A549 (cell line): ENCODE measurements around the gene NUP62. TPM values are rescaled to one million over a fixed set of nuclear protein-coding genes. Genes with fewer than 3 reads are reported as not detected.

Experiments
- ATAC-seq, 2 experiments: fragments of 200-7000 bp in 1 of 2; fragments of >200 bp in 1 of 2; cut with Nextera tagmentation in 1 of 2; cut with Tn5 transposase in 1 of 2; 3 replicates each; pipeline versions ENCODE4 v1.8.0 to v1.9.1; 2018 to 2020; ENCODE audit warnings: mild to moderate bottlenecking in 1 of 2, moderate library complexity in 1 of 2
- CTCF ChIA-PET: fragments of 300-600 bp; sonication (Branson Sonifier 250); formaldehyde crosslinking; extraction: SDS; loops from one replicate; lab custom pipeline; 2021; ENCODE audit warnings: antibody characterized with exemption, inconsistent platforms; lab: Yijun Ruan, JAX
- POLR2A ChIA-PET: fragments of 350-600 bp; formaldehyde crosslinking; extraction: SDS; loops from one replicate; lab custom pipeline; 2021; ENCODE audit warnings: antibody characterized with exemption, inconsistent platforms; lab: Yijun Ruan, JAX
- DNase-seq, 2 experiments: peaks; one replicate each; pipeline versions ENCODE4 v3.0.0 to v3.0.0-alpha.2; 2011 to 2016; ENCODE audit warnings: low read depth in 1 of 2, low spot score in 1 of 2
- FAIRE-seq: peaks from 2 replicates; lab custom pipeline; 2011; peaks lifted over from hg19 to GRCh38; lab: Jason Lieb, UNC
- H3K27ac ChIP-seq, 2 experiments: fragments of >200 bp; sonication (Bioruptor Twin); formaldehyde crosslinking; 3 replicates each; pipeline ENCODE4 v1.5.1; 2016 to 2017
- H3K4me1 ChIP-seq: fragments of >200 bp; sonication (Bioruptor Twin); formaldehyde crosslinking; 3 replicates; pipeline ENCODE4 v1.6.1; 2016
- H3K4me2 ChIP-seq: fragments of >200 bp; sonication (Bioruptor Twin); formaldehyde crosslinking; 3 replicates; pipeline ENCODE4 v1.6.1; 2016
- H3K4me3 ChIP-seq: fragments of >200 bp; sonication (Bioruptor Twin); formaldehyde crosslinking; 3 replicates; pipeline ENCODE4 v1.5.1; 2016
- H3K9me3 ChIP-seq: fragments of >200 bp; sonication (Bioruptor Twin); formaldehyde crosslinking; 3 replicates; pipeline ENCODE4 v1.6.1; 2016
- CBX2 ChIP-seq: fragments of 200-600 bp; sonication (generic); IDR thresholded peaks from 2 replicates; pipeline ENCODE4 v1.6.1; 2016; ENCODE audit warnings: low read depth, mild to moderate bottlenecking, borderline replicate concordance
- CBX8 ChIP-seq: fragments of 200-600 bp; sonication (generic); IDR thresholded peaks from 2 replicates; pipeline ENCODE4 v1.6.1; 2016
- CHD2 ChIP-seq: fragments of 150-350 bp; IDR thresholded peaks from 2 replicates; pipeline ENCODE4 v1.6.1; 2014; ENCODE audit warnings: low read length; ENCODE audit not compliant: partially characterized antibody
- CHD4 ChIP-seq: fragments of 200-600 bp; sonication (generic); IDR thresholded peaks from 2 replicates; pipeline ENCODE4 v1.6.1; 2016; ENCODE audit warnings: antibody characterized with exemption, mild to moderate bottlenecking, borderline replicate concordance
- E2F6 ChIP-seq: IDR thresholded peaks from 2 replicates; pipeline ENCODE4 v1.6.1; 2012; ENCODE audit warnings: low read depth, borderline replicate concordance
- EHF ChIP-seq: fragments of 250-450 bp; sonication (Bioruptor Pico); IDR thresholded peaks from 2 replicates; pipeline ENCODE4 v1.5.0; 2020; ENCODE audit warnings: mild to moderate bottlenecking
- ESRRA ChIP-seq: fragments of 150-350 bp; IDR thresholded peaks from 2 replicates; pipeline ENCODE4 v1.6.1; 2014; ENCODE audit warnings: mild to moderate bottlenecking, low read length, borderline replicate concordance
- FOSB ChIP-seq: fragments of 250-450 bp; sonication (Bioruptor Pico); IDR thresholded peaks from 2 replicates; pipeline ENCODE4 v1.5.0; 2020; ENCODE audit warnings: mild to moderate bottlenecking, moderate library complexity
- FOSL2 ChIP-seq, 2 experiments: fragments of 450-650 bp in 1 of 2; fragments of >200 bp in 1 of 2; sonication (Bioruptor Twin) in 1 of 2; formaldehyde crosslinking; IDR thresholded peaks; 2 replicates each; pipeline versions ENCODE4 v1.5.0 to v1.6.1; 2016 to 2020; ENCODE audit warnings: mild to moderate bottlenecking in 1 of 2, moderate library complexity in 1 of 2
- GATA3 ChIP-seq: IDR thresholded peaks from 2 replicates; pipeline ENCODE4 v1.6.1; 2012; ENCODE audit warnings: borderline replicate concordance
- HDAC2 ChIP-seq: fragments of 200-600 bp; sonication (generic); IDR thresholded peaks from 2 replicates; pipeline ENCODE4 v1.6.1; 2016
- HEYL ChIP-seq: fragments of 250-450 bp; sonication (Bioruptor Pico); IDR thresholded peaks from 2 replicates; pipeline ENCODE4 v1.8.0; 2021; ENCODE audit warnings: mild to moderate bottlenecking, moderate library complexity
- HOXA7 ChIP-seq: fragments of 250-450 bp; sonication (Bioruptor Pico); IDR thresholded peaks from 2 replicates; pipeline ENCODE4 v1.5.0; 2020; ENCODE audit warnings: mild to moderate bottlenecking, moderate library complexity
- HOXB13 ChIP-seq: fragments of 250-450 bp; sonication (Bioruptor Pico); IDR thresholded peaks from 2 replicates; pipeline ENCODE4 v1.5.0; 2020; ENCODE audit warnings: low read depth, mild to moderate bottlenecking, moderate library complexity
- MAFK ChIP-seq: fragments of 450-650 bp; IDR thresholded peaks from 2 replicates; pipeline ENCODE4 v1.6.1; 2014; ENCODE audit not compliant: partially characterized antibody
- MYC ChIP-seq: IDR thresholded peaks from 2 replicates; pipeline ENCODE4 v1.6.1; 2012; ENCODE audit warnings: mild to moderate bottlenecking, inconsistent platforms, low read length, improper control_type of control experiment, borderline replicate concordance
- NR3C1 ChIP-seq: fragments of >200 bp; sonication (Bioruptor Twin); formaldehyde crosslinking; IDR thresholded peaks from 3 replicates; pipeline ENCODE4 v1.6.1; 2017
- PHF8 ChIP-seq: fragments of 200-600 bp; sonication (generic); IDR thresholded peaks from 2 replicates; pipeline ENCODE4 v1.6.1; 2016; ENCODE audit warnings: low read depth, mild to moderate bottlenecking, antibody characterized with exemption, moderate library complexity, borderline replicate concordance
- POLR2A ChIP-seq: IDR thresholded peaks from 2 replicates; pipeline ENCODE4 v1.6.1; 2012; ENCODE audit warnings: mild to moderate bottlenecking, low read length
- POLR2AphosphoS2 ChIP-seq: conservative IDR thresholded peaks from 2 replicates; pipeline ENCODE4 v1.6.1; 2012; ENCODE audit warnings: low read length, improper control_type of control experiment, inconsistent platforms
- RARB ChIP-seq: fragments of 250-450 bp; sonication (Bioruptor Pico); IDR thresholded peaks from 2 replicates; pipeline ENCODE4 v1.8.0; 2021; ENCODE audit warnings: mild to moderate bottlenecking, moderate library complexity
- RFX5 ChIP-seq: fragments of 450-650 bp; IDR thresholded peaks from 2 replicates; pipeline ENCODE4 v1.7.1; 2014; ENCODE audit warnings: antibody characterized with exemption, mild to moderate bottlenecking, moderate library complexity
- RNF2 ChIP-seq: fragments of 200-600 bp; sonication (generic); IDR thresholded peaks from 2 replicates; pipeline ENCODE4 v1.6.1; 2016; ENCODE audit warnings: low read depth, mild to moderate bottlenecking, antibody characterized with exemption, moderate library complexity, borderline replicate concordance
- SMC3 ChIP-seq: fragments of >200 bp; sonication (Bioruptor Twin); formaldehyde crosslinking; IDR thresholded peaks from 3 replicates; pipeline ENCODE4 v1.6.1; 2018; ENCODE audit warnings: inconsistent platforms
- SREBF2 ChIP-seq: fragments of 450-650 bp; IDR thresholded peaks from 2 replicates; pipeline ENCODE4 v1.6.1; 2014; ENCODE audit warnings: mild to moderate bottlenecking, moderate library complexity
- TFCP2L1 ChIP-seq: fragments of 250-450 bp; sonication (Bioruptor Pico); IDR thresholded peaks from 2 replicates; pipeline ENCODE4 v1.5.0; 2021; ENCODE audit warnings: mild to moderate bottlenecking
- TP53 ChIP-seq: fragments of 250-450 bp; sonication (Bioruptor Pico); IDR thresholded peaks from 2 replicates; pipeline ENCODE4 v1.5.0; 2021; ENCODE audit warnings: mild to moderate bottlenecking, moderate library complexity
- ZC3H11A ChIP-seq: fragments of 450-650 bp; IDR thresholded peaks from 2 replicates; pipeline ENCODE4 v1.6.1; 2014; ENCODE audit warnings: antibody characterized with exemption, mild to moderate bottlenecking
- ZFP36 ChIP-seq: fragments of 450-650 bp; IDR thresholded peaks from 2 replicates; pipeline ENCODE4 v1.6.1; 2014; ENCODE audit warnings: borderline replicate concordance; ENCODE audit not compliant: partially characterized antibody
- WGBS: methylation state at CpG from one replicate; pipeline ENCODE4 v1.1.6; 2017; ENCODE audit errors: missing lambda C conversion rate; 5-methylcytosine and 5-hydroxymethylcytosine counted together
- polyA plus RNA-seq, 4 experiments: library from polyadenylated mRNA; depleted of rRNA in 3 of 4; stranded (reverse); fragments of >200 nt; fragmentation: RNase III in 1 of 4; extraction: RNeasy Plus Mini Kit Qiagen cat#74134 plus additional on column Dnase treatment in 1 of 4; gene quantifications; 2 replicates in 3 of 4; 3 replicates in 1 of 4; pipeline ENCODE4 v1.2.3, GENCODE V29; 2011 to 2017
- TF ChIP-seq, protein P1 (sequence below): fragments of 450-650 bp; IDR thresholded peaks from 2 replicates; pipeline ENCODE4 v1.6.1; 2014; ENCODE audit warnings: antibody characterized with exemption
- TF ChIP-seq, protein P2 (sequence below): fragments of >200 bp; sonication (Bioruptor Twin); formaldehyde crosslinking; IDR thresholded peaks from 3 replicates; pipeline ENCODE4 v1.6.1; 2016

Gene NUP62
- polyA plus RNA-seq, 2 of the 4 experiments (the other 2 are of a cell fraction), result 21.4 to 83.9 TPM

DNA sequence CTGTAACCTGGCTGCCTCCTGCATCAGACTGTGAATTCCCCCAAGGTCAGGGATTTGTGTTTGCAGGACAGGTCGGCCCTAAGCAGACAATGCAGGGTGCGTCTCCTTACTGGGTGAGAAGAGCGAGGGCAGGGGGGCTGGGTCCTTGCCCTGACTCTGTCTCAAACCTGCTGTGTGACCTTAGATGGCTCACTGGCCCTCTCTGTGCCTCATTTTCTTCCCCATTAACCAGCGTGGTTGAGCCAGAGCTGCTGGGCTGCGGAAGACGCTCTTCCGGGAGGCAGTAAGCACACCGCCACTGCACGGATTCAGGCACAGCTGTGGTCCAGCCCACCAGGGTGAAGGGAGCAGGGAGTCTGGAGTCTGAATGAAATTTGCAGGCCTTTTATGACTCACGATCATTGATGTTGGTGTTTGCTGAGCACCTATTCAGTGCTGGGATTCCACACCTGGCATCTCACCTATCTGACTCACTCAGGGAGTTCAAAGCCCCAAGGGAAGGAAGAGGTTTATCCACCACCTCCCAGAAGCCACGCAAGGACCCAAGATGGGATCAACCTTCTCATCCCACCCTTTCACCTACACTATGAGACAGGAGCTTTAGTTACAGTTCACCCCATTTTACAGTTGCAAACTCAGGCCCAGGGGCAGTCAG, 54.7 kb downstream of the NUP62 start:
- H3K9me3 ChIP-seq, result no peaks in the 10 kb centered on the region
- peak overlapping the region; percentile 95; the same call in 1 of the 3 replicates for H3K4me3 ChIP-seq
- CTCF ChIA-PET, result interaction anchor here (0.8 to 1.8 kb wide), 2 partner anchors 9 to 15 kb away, joined by 3 to 5 read pairs; no protein-coding TSS in a partner anchor
- POLR2A ChIA-PET, result no interaction called here
- peak overlapping the region; percentile 90 for H3K4me2 ChIP-seq
- H3K27ac ChIP-seq, result peak overlapping the region in 1 of 2 experiments; percentile 98; a peak in 2 of 6 replicates
- H3K4me1 ChIP-seq, result peaks cover 31% of the 10 kb centered on the region
- TF ChIP-seq SMC3, result no peak
- TF ChIP-seq EHF, result no peak
- no peak for TF ChIP-seq FOSL2 (IDR thresholded peaks at IDR 0.05)
- TF ChIP-seq FOSL2 (CRISPR knock-in tag; IDR thresholded peaks at IDR 0.05), result no peak
- no peak for TF ChIP-seq RFX5
- TF ChIP-seq ZC3H11A, result no peak
- no peak for TF ChIP-seq ESRRA
- TF ChIP-seq, protein P1, sequence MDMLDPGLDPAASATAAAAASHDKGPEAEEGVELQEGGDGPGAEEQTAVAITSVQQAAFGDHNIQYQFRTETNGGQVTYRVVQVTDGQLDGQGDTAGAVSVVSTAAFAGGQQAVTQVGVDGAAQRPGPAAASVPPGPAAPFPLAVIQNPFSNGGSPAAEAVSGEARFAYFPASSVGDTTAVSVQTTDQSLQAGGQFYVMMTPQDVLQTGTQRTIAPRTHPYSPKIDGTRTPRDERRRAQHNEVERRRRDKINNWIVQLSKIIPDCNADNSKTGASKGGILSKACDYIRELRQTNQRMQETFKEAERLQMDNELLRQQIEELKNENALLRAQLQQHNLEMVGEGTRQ, result no peak
- no peak for TF ChIP-seq CHD4
- TF ChIP-seq POLR2A, result no peak
- TF ChIP-seq GATA3, result no peak
- TF ChIP-seq HDAC2, result no peak
- no peak for TF ChIP-seq HOXB13 (CRISPR knock-in tag)
- no peak for TF ChIP-seq RNF2
- no peak for TF ChIP-seq CBX8
- TF ChIP-seq HEYL (CRISPR knock-in tag), result no peak
- 0 out of 2 replicates have a peak, but pooled peaks have one; percentile 31 for TF ChIP-seq TP53
- TF ChIP-seq ZFP36, result peak; percentile 60
- TF ChIP-seq, all 56 proteins: peak for 2
- FAIRE-seq (no peak), ATAC-seq (no peak), DNase-seq (no peak)
- WGBS, result 92% methylated on average over 11 of the region's 11 CpGs

- no peak for DNase-seq
- Histone ChIP-seq H3K9me3 (no peaks in the 10 kb centered on the region), H3K4me3 (no peak overlapping the region), H3K4me1 (peaks cover 27% of the 10 kb centered on the region), H3K27ac (no peak overlapping the region), H3K4me2 (no peak overlapping the region)
- no peak for ATAC-seq
- ChIA-PET CTCF (interaction anchor here (0.8 to 1.8 kb wide), 2 partner anchors 8 to 16 kb away, joined by 3 to 5 read pairs; no protein-coding TSS in a partner anchor), POLR2A (no interaction called here)
- TF ChIP-seq PHF8, result no peak
- 84% methylated on average over 10 of the region's 10 CpGs for WGBS
- no peak for FAIRE-seq
Measured at GRCh38 chr19:49873834-49874233, 55.5 kb downstream of the NUP62 start.

GRCh38 chr19:49873129-49873521, 56.2 kb downstream of the NUP62 start:
- no peak overlapping the region for H3K4me2 ChIP-seq
- FAIRE-seq (no peak), ATAC-seq (no peak), DNase-seq (no peak)
- peaks cover 29% of the 10 kb centered on the region for H3K4me1 ChIP-seq
- WGBS, result 95% methylated on average over 29 of the region's 29 CpGs
- no peak overlapping the region for H3K27ac ChIP-seq
- no peaks in the 10 kb centered on the region for H3K9me3 ChIP-seq
- H3K4me3 ChIP-seq, result no peak overlapping the region
- TF ChIP-seq RNF2 (no peak), CBX2 (no peak), RFX5 (no peak), CHD4 (no peak), MAFK (no peak), SREBF2 (no peak), FOSB (CRISPR knock-in tag) (no peak), RARB (CRISPR knock-in tag) (no peak), POLR2AphosphoS2 (no peak), HOXA7 (CRISPR knock-in tag) (no peak), FOSL2 (IDR thresholded peaks at IDR 0.05) (no peak), FOSL2 (CRISPR knock-in tag; IDR thresholded peaks at IDR 0.05) (no peak), TP53 (no peak), CHD2 (no peak), E2F6 (no peak), MYC (no peak), POLR2A (no peak), NR3C1 (no peak), GATA3 (no peak), TFCP2L1 (CRISPR knock-in tag) (no peak)
- TF ChIP-seq, protein P2, sequence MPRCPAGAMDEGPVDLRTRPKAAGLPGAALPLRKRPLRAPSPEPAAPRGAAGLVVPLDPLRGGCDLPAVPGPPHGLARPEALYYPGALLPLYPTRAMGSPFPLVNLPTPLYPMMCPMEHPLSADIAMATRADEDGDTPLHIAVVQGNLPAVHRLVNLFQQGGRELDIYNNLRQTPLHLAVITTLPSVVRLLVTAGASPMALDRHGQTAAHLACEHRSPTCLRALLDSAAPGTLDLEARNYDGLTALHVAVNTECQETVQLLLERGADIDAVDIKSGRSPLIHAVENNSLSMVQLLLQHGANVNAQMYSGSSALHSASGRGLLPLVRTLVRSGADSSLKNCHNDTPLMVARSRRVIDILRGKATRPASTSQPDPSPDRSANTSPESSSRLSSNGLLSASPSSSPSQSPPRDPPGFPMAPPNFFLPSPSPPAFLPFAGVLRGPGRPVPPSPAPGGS, result no peak
- CTCF ChIA-PET, result no interaction called here
- POLR2A ChIA-PET, result no interaction called here
